ENCODE data around the gene STMN1. TPM values are rescaled to one million over a fixed set of nuclear protein-coding genes. Genes with fewer than 3 reads are reported as not detected.

Gene STMN1
- polyA plus RNA-seq, 1 donor (not counting 4 experiments of a cell fraction or from before 2014, with no cell fraction given), result 82.8 TPM

- Histone ChIP-seq H3K27me3 (ENCODE audit: control insufficient read depth, extremely low read depth, insufficient read depth, low read length) (no peaks in the 10 kb centered on the region), H3K27ac (ENCODE audit: control insufficient read depth, insufficient read depth, low read length) (peak overlapping the region; percentile 74), H4K20me1 (ENCODE audit: control insufficient read depth, extremely low read depth, insufficient read depth, low read length) (no peaks in the 10 kb centered on the region), H2AFZ (ENCODE audit: control insufficient read depth, low read length) (no peak overlapping the region), H3K79me2 (ENCODE audit: control insufficient read depth, insufficient read depth, low read length) (no peaks in the 10 kb centered on the region), H3K4me2 (ENCODE audit: control insufficient read depth, extremely low read depth, insufficient read depth, low read depth, low read length) (peak overlapping the region; percentile 69), H3K9me1 (ENCODE audit: control insufficient read depth, extremely low read depth, insufficient read depth, low read length) (no peaks in the 10 kb centered on the region), H3K36me3 (ENCODE audit: control insufficient read depth in 2 of 2, extremely low read depth in 1 of 2, insufficient read depth in 2 of 2, low read length in 2 of 2) (no peaks in the 10 kb centered on the region), H3K4me3 (ENCODE audit: control insufficient read depth in 2 of 3, extremely low read depth in 1 of 3, insufficient read depth in 2 of 3, low read depth in 1 of 3, low read length in 3 of 3) (no peak overlapping the region), H3K9ac (ENCODE audit: control insufficient read depth, extremely low read depth, insufficient read depth, low read length) (no peak overlapping the region), H3K4me1 (ENCODE audit: control insufficient read depth, extremely low read depth, insufficient read depth, low read length) (peaks cover 51% of the 10 kb centered on the region), H3K9me3 (ENCODE audit: control insufficient read depth, low read depth, low read length) (no peaks in the 10 kb centered on the region)
- dilution Hi-C loops (cut with MboI; ENCODE audit: extremely low pct_ligation_motif_present, low sequenced_read_pairs), result loop anchor here (25.0 kb wide), 1 partner anchor 98 kb away; the partner anchor contains the start of gene PAFAH2
- TF ChIP-seq EZH2 (IDR thresholded peaks at IDR 0.05; ENCODE audit: low read length), result no peak
- TF ChIP-seq CTCF (optimal IDR thresholded peaks at IDR 0.05 in 1 of 3, IDR thresholded peaks at IDR 0.05 in 1 of 3, conservative IDR thresholded peaks at IDR 0.05 in 1 of 3; ENCODE audit: extremely low read depth in 1 of 3, insufficient read depth in 2 of 3, low read length in 3 of 3), result peak; percentile 13 to 17 (median 17)
- no peak for DNase-seq (ENCODE audit: low read depth, low spot score)
- no peak for FAIRE-seq
Measured at GRCh38 chr1:25889470-25889869, 16.7 kb downstream of the STMN1 start.

- Histone ChIP-seq H3K79me2 (ENCODE audit: control insufficient read depth, insufficient read depth, low read length) (no peaks in the 10 kb centered on the region), H3K9me3 (ENCODE audit: control insufficient read depth, low read depth, low read length) (no peaks in the 10 kb centered on the region), H3K27ac (ENCODE audit: control insufficient read depth, insufficient read depth, low read length) (peak overlapping the region; percentile 3), H3K4me2 (ENCODE audit: control insufficient read depth, extremely low read depth, insufficient read depth, low read depth, low read length) (peak overlapping the region; percentile 14), H3K27me3 (ENCODE audit: control insufficient read depth, extremely low read depth, insufficient read depth, low read length) (no peaks in the 10 kb centered on the region), H3K36me3 (ENCODE audit: control insufficient read depth in 2 of 2, extremely low read depth in 1 of 2, insufficient read depth in 2 of 2, low read length in 2 of 2) (no peaks in the 10 kb centered on the region), H3K4me1 (ENCODE audit: control insufficient read depth, extremely low read depth, insufficient read depth, low read length) (peaks cover 51% of the 10 kb centered on the region), H3K9me1 (ENCODE audit: control insufficient read depth, extremely low read depth, insufficient read depth, low read length) (no peaks in the 10 kb centered on the region), H3K9ac (ENCODE audit: control insufficient read depth, extremely low read depth, insufficient read depth, low read length) (no peak overlapping the region), H2AFZ (ENCODE audit: control insufficient read depth, low read length) (peak overlapping the region; percentile 54), H4K20me1 (ENCODE audit: control insufficient read depth, extremely low read depth, insufficient read depth, low read length) (no peaks in the 10 kb centered on the region), H3K4me3 (ENCODE audit: control insufficient read depth in 2 of 3, extremely low read depth in 1 of 3, insufficient read depth in 2 of 3, low read depth in 1 of 3, low read length in 3 of 3) (no peak overlapping the region)
- dilution Hi-C loops (cut with MboI; ENCODE audit: extremely low pct_ligation_motif_present, low sequenced_read_pairs), result loop anchor here (25.0 kb wide), 1 partner anchor 99 kb away; the partner anchor contains the start of gene PAFAH2
- peak; percentile 80 for FAIRE-seq
- TF ChIP-seq EZH2 (IDR thresholded peaks at IDR 0.05; ENCODE audit: low read length) (no peak), CTCF (optimal IDR thresholded peaks at IDR 0.05 in 1 of 3, IDR thresholded peaks at IDR 0.05 in 1 of 3, conservative IDR thresholded peaks at IDR 0.05 in 1 of 3; ENCODE audit: extremely low read depth in 1 of 3, insufficient read depth in 2 of 3, low read length in 3 of 3) (no peak)
- DNase-seq (ENCODE audit: low read depth, low spot score), result no peak
Measured at GRCh38 chr1:25888426-25888987, 17.7 kb downstream of the STMN1 start.
